Activated T-helper 17 cell treated with anti-CD3 and anti-CD28 coated beads, Interleukin-2, amount 50 U/mL, for 72 hours (primary cell): ENCODE data around the gene ANKS3. TPM values are rescaled to one million over a fixed set of nuclear protein-coding genes. Genes with fewer than 3 reads are reported as not detected.

Source experiments
- ATAC-seq: fragments of 150-1000 bp; cut with Tn5 transposase; replicated peaks from 2 replicates; pipeline ENCODE4 v1.10.0; 2021; ENCODE audit warnings: mild to moderate bottlenecking, moderate library complexity
- H3K27ac Mint-ChIP-seq: one replicate; pipeline ENCODE4 v1.8.0; 2022; ENCODE audit warnings: mixed read lengths
- H3K27me3 Mint-ChIP-seq: one replicate; pipeline ENCODE4 v1.8.0; 2022; ENCODE audit warnings: mixed read lengths
- H3K36me3 Mint-ChIP-seq: one replicate; pipeline ENCODE4 v1.8.0; 2022; ENCODE audit warnings: low read depth, mild to moderate bottlenecking, mixed read lengths
- H3K4me1 Mint-ChIP-seq: one replicate; pipeline ENCODE4 v1.8.0; 2022; ENCODE audit warnings: mixed read lengths
- H3K4me3 Mint-ChIP-seq: one replicate; pipeline ENCODE4 v1.8.0; 2022; ENCODE audit warnings: mild to moderate bottlenecking, mixed read lengths
- H3K9me3 Mint-ChIP-seq: one replicate; pipeline ENCODE4 v1.8.0; 2022; ENCODE audit warnings: mixed read lengths
- total RNA-seq, 2 donors: library from RNA; stranded (reverse); gene quantifications; one replicate each; pipeline ENCODE4 v1.2.3, GENCODE V29; 2022

Gene ANKS3
- total RNA-seq, 2 donors from 2014 or later, result 14.0 to 15.7 TPM

GRCh38 chr16:4691666-4692412 lies 42.2 kb downstream of the ANKS3 start:
- ATAC-seq, result no peak
- Mint-ChIP-seq H3K27me3 (no peaks in the 10 kb centered on the region), H3K4me3 (peak overlapping the region; percentile 69), H3K4me1 (no peaks in the 10 kb centered on the region), H3K9me3 (no peaks in the 10 kb centered on the region), H3K36me3 (peaks cover 23% of the 10 kb centered on the region), H3K27ac (peak overlapping the region; percentile 56)

- Mint-ChIP-seq H3K27ac (no peak overlapping the region), H3K36me3 (peaks cover 18% of the 10 kb centered on the region), H3K9me3 (no peaks in the 10 kb centered on the region), H3K4me3 (peak overlapping the region; percentile 33), H3K27me3 (no peaks in the 10 kb centered on the region), H3K4me1 (no peaks in the 10 kb centered on the region)
- no peak for ATAC-seq
Observed at GRCh38 chr16:4690946-4691665, 43.0 kb downstream of the ANKS3 start.

- ATAC-seq, result no peak
- Mint-ChIP-seq H3K4me3 (no peak overlapping the region), H3K27ac (no peak overlapping the region), H3K27me3 (no peaks in the 10 kb centered on the region), H3K9me3 (no peaks in the 10 kb centered on the region), H3K4me1 (no peaks in the 10 kb centered on the region), H3K36me3 (peaks cover 13% of the 10 kb centered on the region)
Observed at GRCh38 chr16:4689864-4690704, 44.0 kb downstream of the ANKS3 start.

- Mint-ChIP-seq H3K4me1 (no peaks in the 10 kb centered on the region), H3K36me3 (peaks cover 19% of the 10 kb centered on the region), H3K27ac (no peak overlapping the region), H3K9me3 (no peaks in the 10 kb centered on the region), H3K4me3 (no peak overlapping the region), H3K27me3 (no peaks in the 10 kb centered on the region)
- ATAC-seq, result no peak
Observed at GRCh38 chr16:4689091-4689671, 44.9 kb downstream of the ANKS3 start.

- Mint-ChIP-seq H3K27me3 (no peaks in the 10 kb centered on the region), H3K27ac (no peak overlapping the region), H3K36me3 (peaks cover 19% of the 10 kb centered on the region), H3K4me3 (no peak overlapping the region), H3K4me1 (no peaks in the 10 kb centered on the region), H3K9me3 (no peaks in the 10 kb centered on the region)
- ATAC-seq, result no peak
Observed at GRCh38 chr16:4688674-4689045, 45.4 kb downstream of the ANKS3 start.

- H3K27ac Mint-ChIP-seq, result peak overlapping the region; percentile 59
- no peaks in the 10 kb centered on the region for H3K27me3 Mint-ChIP-seq
- H3K36me3 Mint-ChIP-seq, result peaks cover 23% of the 10 kb centered on the region
- no peaks in the 10 kb centered on the region for H3K9me3 Mint-ChIP-seq
- no peak for ATAC-seq
- H3K4me3 Mint-ChIP-seq, result no peak overlapping the region
- H3K4me1 Mint-ChIP-seq, result no peaks in the 10 kb centered on the region
Observed at GRCh38 chr16:4687946-4688673, 46.0 kb downstream of the ANKS3 start.

- Mint-ChIP-seq H3K36me3 (peaks cover 26% of the 10 kb centered on the region), H3K27ac (peak overlapping the region; percentile 59), H3K9me3 (no peaks in the 10 kb centered on the region), H3K27me3 (no peaks in the 10 kb centered on the region), H3K4me3 (no peak overlapping the region), H3K4me1 (no peaks in the 10 kb centered on the region)
- ATAC-seq, result no peak
Observed at GRCh38 chr16:4687416-4687815, 46.7 kb downstream of the ANKS3 start.

GRCh38 chr16:4686497-4687210 lies 47.4 kb downstream of the ANKS3 start:
- ATAC-seq, result no peak
- peak overlapping the region; percentile 59 for H3K27ac Mint-ChIP-seq
- H3K4me3 Mint-ChIP-seq, result no peak overlapping the region
- peaks cover 27% of the 10 kb centered on the region for H3K36me3 Mint-ChIP-seq
- H3K4me1 Mint-ChIP-seq, result no peaks in the 10 kb centered on the region
- H3K27me3 Mint-ChIP-seq, result no peaks in the 10 kb centered on the region
- no peaks in the 10 kb centered on the region for H3K9me3 Mint-ChIP-seq

GRCh38 chr16:4685776-4686496 lies 48.1 kb downstream of the ANKS3 start:
- Mint-ChIP-seq H3K4me3 (no peak overlapping the region), H3K27me3 (no peaks in the 10 kb centered on the region), H3K9me3 (no peaks in the 10 kb centered on the region), H3K4me1 (no peaks in the 10 kb centered on the region), H3K36me3 (peaks cover 30% of the 10 kb centered on the region), H3K27ac (no peak overlapping the region)
- no peak for ATAC-seq

GRCh38 chr16:4685292-4685691 lies 48.8 kb downstream of the ANKS3 start:
- peak overlapping the region; percentile 38 for H3K27ac Mint-ChIP-seq
- no peaks in the 10 kb centered on the region for H3K4me1 Mint-ChIP-seq
- H3K4me3 Mint-ChIP-seq, result no peak overlapping the region
- H3K27me3 Mint-ChIP-seq, result no peaks in the 10 kb centered on the region
- ATAC-seq, result no peak
- peaks cover 30% of the 10 kb centered on the region for H3K36me3 Mint-ChIP-seq
- H3K9me3 Mint-ChIP-seq, result no peaks in the 10 kb centered on the region

- peak overlapping the region; percentile 38 for H3K27ac Mint-ChIP-seq
- H3K4me3 Mint-ChIP-seq, result no peak overlapping the region
- H3K27me3 Mint-ChIP-seq, result no peaks in the 10 kb centered on the region
- ATAC-seq, result no peak
- H3K9me3 Mint-ChIP-seq, result no peaks in the 10 kb centered on the region
- peaks cover 30% of the 10 kb centered on the region for H3K36me3 Mint-ChIP-seq
- H3K4me1 Mint-ChIP-seq, result no peaks in the 10 kb centered on the region
Observed at GRCh38 chr16:4684763-4685162, 49.3 kb downstream of the ANKS3 start.

GRCh38 chr16:4684058-4684715 lies 49.9 kb downstream of the ANKS3 start:
- H3K4me1 Mint-ChIP-seq, result no peaks in the 10 kb centered on the region
- H3K9me3 Mint-ChIP-seq, result no peaks in the 10 kb centered on the region
- H3K27ac Mint-ChIP-seq, result no peak overlapping the region
- no peaks in the 10 kb centered on the region for H3K27me3 Mint-ChIP-seq
- H3K4me3 Mint-ChIP-seq, result no peak overlapping the region
- no peak for ATAC-seq
- H3K36me3 Mint-ChIP-seq, result peaks cover 30% of the 10 kb centered on the region
